GM12875 (cell line): ENCODE measurements around the gene CCDC141.
"Not testable (repeated sequence)": the region's sequence is repeated elsewhere in the genome, so short reads cannot be mapped to it uniquely, and the experiment has no call there.

Source experiments
- H3K4me3 ChIP-seq: one replicate; pipeline ENCODE4 v1.5.1; 2011; ENCODE audit warnings: low read depth, low read length, control low read depth
- TF ChIP-seq, protein P1 (sequence below): IDR thresholded peaks from 2 replicates; pipeline ENCODE4 v1.5.1; 2011; ENCODE audit warnings: low read depth, mild to moderate bottlenecking, control low read depth, inconsistent platforms, low read length, moderate library complexity, borderline replicate concordance; ENCODE audit not compliant: insufficient read depth

CCDC141 gene

DNA sequence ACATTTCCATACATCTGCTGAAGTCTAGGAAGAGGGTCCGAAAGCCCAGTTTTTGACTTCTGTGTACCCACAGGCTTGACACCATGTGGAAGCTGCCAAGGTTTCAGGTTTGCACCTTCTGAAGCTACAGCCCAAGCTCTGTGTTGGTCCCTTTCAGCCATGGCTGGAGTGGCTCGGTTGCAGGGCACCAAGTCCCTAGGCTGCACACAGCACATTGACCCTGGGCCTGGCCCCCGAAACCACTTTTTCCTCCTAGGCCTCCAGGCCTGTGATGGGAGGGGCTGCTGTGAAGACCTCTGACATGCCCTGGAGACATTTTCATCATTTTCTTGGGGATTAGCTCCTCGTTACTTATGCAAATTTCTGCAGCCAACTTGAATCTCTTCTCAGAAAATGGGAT lies 55.7 kb downstream of the CCDC141 start:
- TF ChIP-seq, protein P1, sequence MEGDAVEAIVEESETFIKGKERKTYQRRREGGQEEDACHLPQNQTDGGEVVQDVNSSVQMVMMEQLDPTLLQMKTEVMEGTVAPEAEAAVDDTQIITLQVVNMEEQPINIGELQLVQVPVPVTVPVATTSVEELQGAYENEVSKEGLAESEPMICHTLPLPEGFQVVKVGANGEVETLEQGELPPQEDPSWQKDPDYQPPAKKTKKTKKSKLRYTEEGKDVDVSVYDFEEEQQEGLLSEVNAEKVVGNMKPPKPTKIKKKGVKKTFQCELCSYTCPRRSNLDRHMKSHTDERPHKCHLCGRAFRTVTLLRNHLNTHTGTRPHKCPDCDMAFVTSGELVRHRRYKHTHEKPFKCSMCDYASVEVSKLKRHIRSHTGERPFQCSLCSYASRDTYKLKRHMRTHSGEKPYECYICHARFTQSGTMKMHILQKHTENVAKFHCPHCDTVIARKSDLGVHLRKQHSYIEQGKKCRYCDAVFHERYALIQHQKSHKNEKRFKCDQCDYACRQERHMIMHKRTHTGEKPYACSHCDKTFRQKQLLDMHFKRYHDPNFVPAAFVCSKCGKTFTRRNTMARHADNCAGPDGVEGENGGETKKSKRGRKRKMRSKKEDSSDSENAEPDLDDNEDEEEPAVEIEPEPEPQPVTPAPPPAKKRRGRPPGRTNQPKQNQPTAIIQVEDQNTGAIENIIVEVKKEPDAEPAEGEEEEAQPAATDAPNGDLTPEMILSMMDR: no peak
- no peak overlapping the region for H3K4me3 ChIP-seq

DNA sequence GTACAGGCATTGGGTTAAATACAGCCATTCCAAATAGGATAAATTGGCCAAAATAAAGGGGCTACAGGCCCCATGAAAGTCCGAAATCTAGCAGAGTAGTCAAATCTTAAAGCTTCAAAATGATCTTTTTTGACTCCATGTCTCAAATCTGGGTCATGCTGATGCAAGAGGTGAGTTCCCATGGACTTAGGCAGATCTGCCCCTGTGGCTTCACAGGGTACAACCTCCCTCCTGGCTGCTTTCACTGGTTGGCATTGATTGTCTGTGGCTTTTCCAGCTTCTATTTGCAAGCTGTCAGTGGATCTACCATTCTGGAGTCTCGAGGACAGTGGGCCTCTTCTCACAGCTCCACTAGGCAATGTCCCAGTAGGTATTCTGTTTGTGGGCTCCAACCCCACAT lies 56.1 kb downstream of the CCDC141 start:
- H3K4me3 ChIP-seq: no peak overlapping the region
- TF ChIP-seq, protein P1: no peak

DNA sequence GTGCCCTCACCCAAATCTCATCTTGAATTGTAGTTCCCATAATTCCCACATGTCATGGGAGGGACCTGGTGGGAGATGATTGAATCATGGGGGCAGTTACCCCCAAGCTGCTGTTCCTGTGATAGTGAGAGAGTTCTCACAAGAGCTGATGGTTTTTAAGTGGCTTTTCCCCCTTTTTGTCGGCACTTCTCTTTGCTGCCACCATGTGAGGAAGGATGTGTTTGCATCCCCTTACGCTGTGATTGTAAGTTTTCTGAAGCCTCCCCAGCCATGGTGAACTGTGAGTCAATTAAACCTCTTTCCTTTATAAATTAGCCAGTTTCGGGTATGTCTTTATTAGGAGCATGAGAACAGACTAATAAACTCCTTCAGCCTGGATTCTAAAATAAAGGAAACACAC lies 57.2 kb downstream of the CCDC141 start:
- H3K4me3 ChIP-seq: not testable (repeated sequence)

DNA sequence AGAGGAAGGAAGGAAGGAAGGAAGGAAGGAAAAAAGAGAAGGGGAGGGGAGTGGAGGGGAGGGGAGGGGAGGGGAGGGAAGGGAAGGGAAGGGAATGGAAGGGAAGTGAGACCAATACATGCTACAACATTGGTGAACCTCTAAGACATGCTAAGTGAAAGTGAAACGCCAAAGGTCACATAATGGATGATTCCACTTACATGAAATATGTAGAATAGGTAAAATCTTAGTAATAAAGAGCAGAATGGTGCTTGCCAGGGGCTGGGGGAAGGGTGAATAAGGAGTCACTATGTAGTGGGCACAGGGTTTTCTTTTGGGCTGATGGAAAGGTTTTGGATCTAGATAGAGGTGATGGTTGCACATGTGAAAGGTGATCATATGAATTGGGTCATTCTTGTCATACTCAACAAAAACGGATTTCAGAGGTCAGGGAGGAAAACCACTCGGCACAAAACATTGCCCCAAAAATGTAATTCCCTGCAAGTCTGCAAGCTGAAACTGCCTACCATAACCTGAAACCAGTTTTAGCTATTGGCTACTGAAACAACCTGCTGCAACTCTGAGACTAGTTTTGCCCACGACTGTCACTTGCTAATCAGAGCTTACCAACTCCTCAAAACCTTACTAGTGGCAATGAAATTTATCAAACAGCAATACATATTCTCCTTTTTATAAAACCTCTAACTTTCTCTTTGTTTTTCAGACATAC lies 59.2 kb downstream of the CCDC141 start:
- H3K4me3 ChIP-seq: no peak overlapping the region
- TF ChIP-seq, protein P1: no peak

DNA sequence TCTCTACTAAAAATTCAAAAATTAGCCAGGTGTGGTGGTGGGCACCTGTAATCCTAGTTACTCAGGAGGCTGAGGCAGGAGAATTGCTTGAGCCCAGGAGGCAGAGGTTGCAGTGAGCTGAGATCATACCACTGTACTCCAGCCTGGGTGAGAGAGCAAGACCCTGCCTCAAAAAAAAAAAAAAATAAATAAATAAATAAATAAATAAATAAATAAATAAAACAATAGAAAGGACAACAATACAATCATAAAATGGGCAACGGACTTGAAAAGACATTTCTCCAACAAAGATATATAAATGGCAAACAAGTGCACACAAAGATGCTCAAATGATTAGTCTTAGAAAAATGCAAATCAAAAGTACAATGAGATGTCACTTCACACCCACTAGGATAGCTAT lies 60.5 kb downstream of the CCDC141 start:
- not testable (repeated sequence) for H3K4me3 ChIP-seq

DNA sequence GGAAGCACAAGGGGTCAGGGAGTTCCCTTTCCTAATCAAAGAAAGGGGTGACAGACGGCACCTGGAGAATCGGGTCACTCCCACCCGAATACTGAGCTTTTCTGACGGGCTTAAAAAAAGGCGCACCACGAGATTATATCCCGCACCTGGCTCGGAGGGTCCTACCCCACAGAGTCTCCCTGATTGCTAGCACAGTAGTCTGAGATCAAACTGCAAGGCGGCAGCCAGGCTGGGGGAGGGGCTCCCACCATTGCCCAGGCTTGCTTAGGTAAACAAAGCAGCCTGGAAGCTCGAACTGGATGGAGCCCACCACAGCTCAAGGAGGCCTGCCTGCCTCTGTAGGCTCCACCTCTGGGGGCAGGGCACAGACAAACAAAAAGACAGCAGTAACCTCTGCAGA lies 67.3 kb downstream of the CCDC141 start:
- not testable (repeated sequence) for H3K4me3 ChIP-seq

DNA sequence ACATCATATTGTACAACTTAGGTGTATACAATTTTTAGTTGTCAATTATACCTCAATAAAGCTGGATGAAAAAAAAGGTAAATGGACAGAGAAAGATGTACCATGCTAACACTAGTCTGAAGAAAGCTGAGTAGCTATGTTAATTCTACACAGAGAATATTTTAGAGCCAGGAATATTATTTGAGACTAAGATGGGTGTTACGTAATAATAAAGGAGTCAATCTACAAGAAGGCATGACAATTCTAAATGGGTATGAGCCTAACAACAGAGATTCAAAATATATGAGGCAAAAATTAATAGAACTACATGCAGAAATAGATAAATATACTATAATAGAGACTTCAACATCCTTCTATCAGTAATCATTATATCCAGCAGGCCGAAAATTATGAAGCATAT lies 69.1 kb downstream of the CCDC141 start:
- no peak overlapping the region for H3K4me3 ChIP-seq
- TF ChIP-seq, protein P1: no peak

DNA sequence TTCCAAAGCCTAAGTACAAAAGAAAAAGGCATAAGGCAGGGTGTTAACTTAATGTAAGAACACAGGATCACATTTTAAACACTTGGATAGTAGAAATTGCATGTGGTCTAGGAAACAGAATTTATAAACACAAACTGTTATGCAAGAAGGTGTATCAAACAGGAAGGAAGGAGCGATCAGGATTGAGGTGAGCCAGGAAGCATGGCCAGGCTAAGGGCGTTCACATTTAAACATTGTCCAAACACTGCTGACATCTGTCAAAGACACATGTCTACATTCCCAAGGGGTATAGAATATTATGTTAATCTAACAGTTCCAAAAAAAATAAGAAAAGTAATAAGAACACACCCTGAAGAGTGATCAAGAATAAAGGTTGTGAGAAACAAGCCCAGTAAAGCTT lies 71.3 kb downstream of the CCDC141 start:
- H3K4me3 ChIP-seq: no peak overlapping the region
- TF ChIP-seq, protein P1: no peak

DNA sequence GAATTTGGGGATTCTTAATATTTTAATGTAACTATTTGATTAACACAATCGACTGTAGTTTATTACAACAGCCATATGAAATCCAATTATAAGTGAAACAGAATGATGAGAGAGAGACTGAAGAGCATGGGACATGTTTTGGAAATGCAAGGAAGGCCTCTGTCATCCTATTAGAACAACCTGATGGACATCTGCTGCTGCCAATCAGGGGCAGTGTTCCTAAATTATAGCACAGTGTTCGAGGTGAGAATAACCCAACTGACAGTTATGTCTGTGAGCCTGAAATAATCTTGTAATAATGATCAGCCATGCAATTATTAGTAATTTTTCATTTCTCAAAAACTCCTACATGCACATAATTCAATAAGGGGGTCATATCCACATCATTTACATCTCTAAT lies 73.6 kb downstream of the CCDC141 start:
- TF ChIP-seq, protein P1: no peak

More for the DNA sequence above, 73.6 kb downstream of the CCDC141 start:
- no peak overlapping the region for H3K4me3 ChIP-seq
